GM19238 (cell line): Measurements from ENCODE around the gene LRP1.

ENCODE experiments used
- DNase-seq: peaks from one replicate; pipeline ENCODE4 v3.0.0; 2011; ENCODE audit warnings: low spot score; ENCODE audit not compliant: insufficient read length

The LRP1 gene

GRCh38 chr12:57222286-57223190 lies 94.3 kb downstream of the LRP1 start:
- DNase-seq, result no peak

GRCh38 chr12:57223191-57224165 lies 95.2 kb downstream of the LRP1 start:
- no peak for DNase-seq

DNA sequence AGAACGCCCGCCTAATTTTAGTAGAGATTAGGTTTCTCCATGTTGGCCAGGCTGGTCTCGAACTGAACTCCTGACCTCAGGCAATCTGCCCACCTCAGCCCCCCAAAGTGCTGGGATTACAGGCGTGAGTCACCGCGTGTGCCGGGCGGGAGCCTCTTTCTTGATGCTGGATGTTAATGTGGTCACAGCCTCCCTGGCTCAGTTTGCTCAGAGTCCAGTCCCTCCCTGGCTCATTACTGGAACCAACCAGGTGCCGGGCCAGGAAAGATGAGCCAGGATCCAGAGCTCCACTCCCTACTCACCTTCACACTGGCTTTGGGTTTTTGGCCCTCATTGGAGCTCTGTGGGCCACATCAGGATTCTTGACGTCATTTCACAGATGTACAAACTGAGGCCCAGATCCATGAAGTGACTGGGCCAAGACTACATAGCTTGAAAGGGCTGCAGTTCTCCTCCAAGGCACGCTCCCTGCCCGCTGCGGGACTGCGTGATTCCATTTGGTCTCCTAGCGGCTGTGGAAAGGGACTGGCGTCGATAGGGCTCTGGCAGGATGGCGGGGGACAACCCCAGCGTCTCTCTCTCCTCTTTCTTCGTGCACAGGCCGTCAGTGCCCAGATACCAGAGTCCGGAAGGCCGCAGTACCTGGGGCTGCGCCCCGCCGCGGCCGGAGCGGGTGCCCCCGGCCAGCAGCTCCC lies 96.1 kb downstream of the LRP1 start:
- no peak for DNase-seq

DNA sequence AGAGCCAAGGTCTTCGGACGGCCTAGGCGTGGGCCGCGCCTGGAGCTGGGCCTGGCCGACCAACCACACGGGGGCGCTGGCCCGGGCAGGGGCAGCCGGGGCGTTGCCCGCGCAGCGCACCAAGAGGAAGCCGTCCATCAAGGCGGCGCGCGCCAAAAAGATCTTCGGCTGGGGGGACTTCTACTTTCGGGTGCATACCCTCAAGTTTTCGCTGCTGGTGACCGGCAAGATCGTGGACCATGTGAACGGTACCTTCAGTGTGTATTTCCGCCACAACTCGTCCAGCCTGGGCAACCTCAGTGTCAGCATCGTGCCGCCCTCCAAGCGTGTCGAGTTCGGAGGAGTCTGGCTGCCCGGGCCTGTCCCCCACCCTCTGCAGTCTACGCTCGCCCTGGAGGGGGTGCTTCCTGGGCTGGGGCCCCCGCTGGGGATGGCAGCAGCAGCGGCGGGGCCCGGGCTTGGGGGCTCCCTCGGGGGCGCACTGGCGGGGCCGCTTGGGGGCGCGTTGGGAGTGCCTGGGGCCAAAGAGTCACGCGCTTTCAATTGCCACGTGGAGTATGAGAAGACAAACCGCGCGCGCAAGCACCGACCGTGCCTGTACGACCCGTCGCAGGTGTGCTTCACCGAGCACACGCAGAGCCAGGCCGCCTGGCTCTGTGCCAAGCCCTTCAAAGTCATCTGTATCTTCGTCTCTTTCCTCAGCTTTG lies 96.8 kb downstream of the LRP1 start:
- DNase-seq, result no peak

GRCh38 chr12:57225680-57226210 lies 97.5 kb downstream of the LRP1 start:
- DNase-seq, result no peak

- DNase-seq, result no peak
Measured at GRCh38 chr12:57226588-57227314, 98.5 kb downstream of the LRP1 start.

- no peak for DNase-seq
Measured at GRCh38 chr12:57227315-57228115, 99.2 kb downstream of the LRP1 start.

- DNase-seq, result no peak
Measured at GRCh38 chr12:57229046-57229633, 100.9 kb downstream of the LRP1 start.

DNA sequence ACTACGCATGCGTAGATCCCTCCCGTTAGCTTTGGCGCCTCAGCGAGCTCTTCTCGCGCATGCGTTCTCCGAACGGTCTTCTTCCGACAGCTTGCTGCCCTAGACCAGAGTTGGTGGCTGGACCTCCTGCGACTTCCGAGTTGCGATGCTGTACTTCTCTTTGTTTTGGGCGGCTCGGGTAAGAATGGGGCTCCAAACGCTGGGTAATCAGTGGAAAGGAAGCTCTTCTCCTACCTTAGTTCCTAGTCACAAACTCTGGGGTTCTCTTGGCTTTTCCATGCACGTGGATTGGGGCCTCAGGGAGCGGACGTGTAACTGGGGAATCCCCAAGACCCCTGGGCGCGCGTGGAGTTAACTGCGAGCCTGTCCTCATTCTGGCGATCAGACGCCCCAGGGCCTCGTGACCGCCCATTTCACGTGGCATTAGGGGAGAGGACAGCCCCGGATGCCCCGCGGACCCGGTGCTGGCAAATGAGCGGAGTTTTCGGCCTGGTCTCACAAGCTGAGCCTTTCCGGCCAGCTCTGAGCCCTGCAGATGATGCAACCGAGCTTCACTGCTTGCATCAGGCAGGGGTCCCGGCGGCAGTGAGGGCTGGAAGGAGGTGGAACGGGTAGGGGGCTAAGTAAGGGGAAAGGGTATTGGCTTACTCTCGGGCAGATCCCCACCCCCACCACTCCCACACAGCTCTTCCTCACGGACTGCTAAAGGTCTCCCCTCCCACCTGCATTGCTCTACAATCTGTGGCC lies 101.5 kb downstream of the LRP1 start, which contains the start of gene SHMT2:
TSS of gene SHMT2 (plus strand) at position 78 of the 747 bp plus-strand sequence. CDS start at position 146, 68 bp downstream.
- DNase-seq, result peak; percentile 99

DNA sequence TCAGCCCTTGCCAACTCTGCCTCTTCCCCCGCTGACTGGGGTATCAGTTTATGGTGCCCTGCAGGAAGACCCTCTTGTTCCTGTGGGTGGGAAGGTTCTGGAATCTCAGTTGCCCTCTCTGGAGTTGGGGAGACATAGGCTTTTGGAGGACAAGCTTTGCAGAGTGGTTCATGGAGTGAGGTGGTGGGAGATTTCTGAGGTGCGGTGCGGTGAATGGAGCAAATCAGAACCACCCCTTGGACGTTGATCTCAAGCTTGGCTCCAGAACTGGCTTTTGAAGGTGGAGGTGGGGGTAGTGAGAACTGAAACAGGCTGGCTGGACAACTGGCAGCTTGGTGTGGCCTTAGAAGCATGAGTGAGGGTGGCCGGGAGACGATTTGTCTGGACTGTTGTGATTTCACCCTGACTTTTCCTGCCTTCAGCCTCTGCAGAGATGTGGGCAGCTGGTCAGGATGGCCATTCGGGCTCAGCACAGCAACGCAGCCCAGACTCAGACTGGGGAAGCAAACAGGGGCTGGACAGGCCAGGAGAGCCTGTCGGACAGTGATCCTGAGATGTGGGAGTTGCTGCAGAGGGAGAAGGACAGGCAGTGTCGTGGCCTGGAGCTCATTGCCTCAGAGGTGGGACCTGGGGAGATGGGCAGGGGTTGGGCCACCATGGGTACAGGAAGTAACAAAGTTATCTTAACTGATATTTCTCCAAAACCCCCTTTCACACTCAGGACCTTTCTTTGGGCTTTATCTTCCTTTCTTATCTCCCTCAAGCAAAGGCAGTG lies 102.3 kb downstream of the LRP1 start:
- DNase-seq, result no peak

DNA sequence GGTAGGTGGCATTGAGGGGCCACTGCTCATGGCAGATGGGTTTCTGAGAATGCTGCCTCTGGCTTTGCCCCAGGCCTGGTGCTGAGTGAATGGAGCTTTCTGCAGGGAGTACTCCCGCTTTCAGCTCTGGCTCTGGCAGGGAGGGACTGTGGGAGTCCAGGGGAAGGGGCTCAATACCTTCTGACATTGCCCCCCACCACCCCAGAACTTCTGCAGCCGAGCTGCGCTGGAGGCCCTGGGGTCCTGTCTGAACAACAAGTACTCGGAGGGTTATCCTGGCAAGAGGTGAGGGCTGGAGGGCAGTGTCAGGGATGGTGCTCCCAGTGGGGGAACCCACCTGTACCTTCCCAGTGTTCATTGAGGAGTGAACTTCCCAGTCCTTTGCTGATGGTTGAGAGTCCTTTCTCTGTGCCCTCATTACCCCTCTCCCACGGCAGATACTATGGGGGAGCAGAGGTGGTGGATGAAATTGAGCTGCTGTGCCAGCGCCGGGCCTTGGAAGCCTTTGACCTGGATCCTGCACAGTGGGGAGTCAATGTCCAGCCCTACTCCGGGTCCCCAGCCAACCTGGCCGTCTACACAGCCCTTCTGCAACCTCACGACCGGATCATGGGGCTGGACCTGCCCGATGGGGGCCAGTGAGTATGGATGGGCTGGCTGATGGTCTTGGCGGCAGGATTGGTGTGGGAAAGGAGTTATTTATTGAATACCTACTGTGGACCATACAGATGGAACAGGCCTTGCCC lies 103.2 kb downstream of the LRP1 start:
- DNase-seq, result no peak

GRCh38 chr12:57232156-57232756 lies 104.0 kb downstream of the LRP1 start:
- DNase-seq, result no peak

DNA sequence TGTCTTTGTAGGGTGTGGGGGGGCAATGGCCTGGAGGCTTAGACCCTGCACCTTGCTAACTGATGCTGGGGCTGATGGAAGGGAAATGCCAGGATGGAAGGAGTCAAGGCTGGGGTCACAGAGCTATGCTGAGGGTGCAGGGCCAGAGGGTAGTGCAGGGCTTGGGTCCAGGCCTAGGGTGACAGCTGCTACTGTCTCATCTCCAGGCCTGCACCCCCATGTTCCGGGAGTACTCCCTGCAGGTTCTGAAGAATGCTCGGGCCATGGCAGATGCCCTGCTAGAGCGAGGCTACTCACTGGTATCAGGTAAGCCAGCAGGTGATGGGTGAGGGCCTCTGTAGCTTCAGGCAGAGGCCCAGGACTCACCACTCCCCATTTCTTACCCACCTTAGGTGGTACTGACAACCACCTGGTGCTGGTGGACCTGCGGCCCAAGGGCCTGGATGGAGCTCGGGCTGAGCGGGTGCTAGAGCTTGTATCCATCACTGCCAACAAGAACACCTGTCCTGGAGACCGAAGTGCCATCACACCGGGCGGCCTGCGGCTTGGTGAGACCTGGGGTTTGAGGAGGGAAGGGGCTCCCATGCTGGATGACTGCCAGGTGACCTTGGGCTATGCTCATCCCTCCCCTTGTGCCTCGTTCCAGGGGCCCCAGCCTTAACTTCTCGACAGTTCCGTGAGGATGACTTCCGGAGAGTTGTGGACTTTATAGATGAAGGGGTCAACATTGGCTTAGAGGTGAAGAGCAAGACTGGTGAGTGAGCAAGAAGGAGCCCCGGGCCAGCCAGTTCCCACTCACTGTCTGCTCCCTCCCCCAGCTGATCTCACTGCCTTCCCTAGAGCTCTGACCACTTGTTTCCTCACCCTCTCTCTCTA lies 105.3 kb downstream of the LRP1 start:
- no peak for DNase-seq

DNA sequence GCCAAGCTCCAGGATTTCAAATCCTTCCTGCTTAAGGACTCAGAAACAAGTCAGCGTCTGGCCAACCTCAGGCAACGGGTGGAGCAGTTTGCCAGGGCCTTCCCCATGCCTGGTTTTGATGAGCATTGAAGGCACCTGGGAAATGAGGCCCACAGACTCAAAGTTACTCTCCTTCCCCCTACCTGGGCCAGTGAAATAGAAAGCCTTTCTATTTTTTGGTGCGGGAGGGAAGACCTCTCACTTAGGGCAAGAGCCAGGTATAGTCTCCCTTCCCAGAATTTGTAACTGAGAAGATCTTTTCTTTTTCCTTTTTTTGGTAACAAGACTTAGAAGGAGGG lies 105.9 kb downstream of the LRP1 start:
- no peak for DNase-seq

DNA sequence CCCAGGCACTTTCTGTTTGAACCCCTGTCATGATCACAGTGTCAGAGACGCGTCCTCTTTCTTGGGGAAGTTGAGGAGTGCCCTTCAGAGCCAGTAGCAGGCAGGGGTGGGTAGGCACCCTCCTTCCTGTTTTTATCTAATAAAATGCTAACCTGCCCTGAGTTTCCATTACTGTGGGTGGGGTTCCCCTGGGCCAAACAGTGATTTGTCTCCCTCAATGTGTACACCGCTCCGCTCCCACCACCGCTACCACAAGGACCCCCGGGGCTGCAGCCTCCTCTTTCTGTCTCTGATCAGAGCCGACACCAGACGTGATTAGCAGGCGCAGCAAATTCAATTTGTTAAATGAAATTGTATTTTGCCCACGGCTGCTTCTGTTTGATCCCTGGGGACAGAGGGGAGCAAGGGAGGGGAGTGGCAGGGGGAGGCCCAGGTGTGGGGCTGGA lies 106.3 kb downstream of the LRP1 start:
- DNase-seq, result no peak
